Raji (cell line): ENCODE results near the gene GMDS.

ENCODE experiments used
- POLR2A ChIP-seq: IDR thresholded peaks from 2 replicates; pipeline ENCODE4 v1.6.1; 2011; ENCODE audit warnings: low read depth, low read length, control low read depth; ENCODE audit not compliant: insufficient read depth

Gene GMDS

DNA sequence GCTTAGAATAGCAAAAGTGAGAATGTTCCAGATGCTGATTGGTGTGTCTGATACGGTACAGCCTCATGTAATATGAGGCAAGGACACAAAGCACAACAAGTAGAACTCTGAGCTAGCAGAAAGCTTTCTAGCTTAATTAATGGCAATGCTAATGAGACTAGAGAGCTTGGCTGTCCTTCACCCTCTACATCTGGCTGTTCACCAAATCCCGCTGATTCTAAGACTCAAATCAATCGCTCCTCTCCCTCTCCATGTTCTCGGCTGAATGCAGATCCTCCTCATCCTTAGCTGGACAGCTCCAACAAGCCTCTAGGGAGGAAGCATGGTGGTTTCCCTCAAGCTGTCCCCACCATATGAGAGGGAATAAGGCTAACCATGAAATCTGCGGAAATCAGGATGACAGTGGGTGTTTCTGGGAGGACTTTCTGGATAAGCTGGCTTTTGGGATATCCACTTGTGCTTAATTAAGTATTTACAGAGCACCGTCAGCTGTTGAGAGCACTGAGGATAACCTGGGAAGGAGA is 506.8 kb downstream of the GMDS start:
- TF ChIP-seq POLR2A: no peak

DNA sequence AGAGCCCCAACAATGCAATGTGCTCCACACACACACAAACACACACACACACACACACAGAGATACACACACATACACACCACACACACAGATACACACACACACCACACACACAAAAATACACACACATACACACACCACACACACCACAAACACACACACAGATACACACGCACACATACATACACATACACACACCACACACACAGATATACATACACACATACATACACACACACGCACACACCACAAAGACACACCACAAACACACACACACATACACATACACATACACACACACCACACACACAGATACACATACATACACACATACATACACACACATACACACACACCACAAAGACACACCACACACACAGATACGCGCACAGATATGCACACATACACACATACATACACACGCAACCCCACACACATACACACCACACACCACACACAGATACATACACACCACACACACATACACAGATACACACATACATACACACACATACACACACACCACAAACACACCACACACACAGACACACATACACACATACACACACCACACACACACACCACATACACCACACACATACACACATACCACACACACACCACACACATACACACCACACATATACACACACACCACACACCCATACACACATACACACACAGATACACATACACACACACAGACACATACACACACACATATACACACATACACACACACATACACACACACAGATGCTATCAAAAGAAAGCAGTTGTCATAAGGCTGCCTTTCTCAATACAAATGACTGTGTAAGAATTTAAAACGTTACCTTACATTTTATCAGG is 507.7 kb downstream of the GMDS start:
- TF ChIP-seq POLR2A: no peak

DNA sequence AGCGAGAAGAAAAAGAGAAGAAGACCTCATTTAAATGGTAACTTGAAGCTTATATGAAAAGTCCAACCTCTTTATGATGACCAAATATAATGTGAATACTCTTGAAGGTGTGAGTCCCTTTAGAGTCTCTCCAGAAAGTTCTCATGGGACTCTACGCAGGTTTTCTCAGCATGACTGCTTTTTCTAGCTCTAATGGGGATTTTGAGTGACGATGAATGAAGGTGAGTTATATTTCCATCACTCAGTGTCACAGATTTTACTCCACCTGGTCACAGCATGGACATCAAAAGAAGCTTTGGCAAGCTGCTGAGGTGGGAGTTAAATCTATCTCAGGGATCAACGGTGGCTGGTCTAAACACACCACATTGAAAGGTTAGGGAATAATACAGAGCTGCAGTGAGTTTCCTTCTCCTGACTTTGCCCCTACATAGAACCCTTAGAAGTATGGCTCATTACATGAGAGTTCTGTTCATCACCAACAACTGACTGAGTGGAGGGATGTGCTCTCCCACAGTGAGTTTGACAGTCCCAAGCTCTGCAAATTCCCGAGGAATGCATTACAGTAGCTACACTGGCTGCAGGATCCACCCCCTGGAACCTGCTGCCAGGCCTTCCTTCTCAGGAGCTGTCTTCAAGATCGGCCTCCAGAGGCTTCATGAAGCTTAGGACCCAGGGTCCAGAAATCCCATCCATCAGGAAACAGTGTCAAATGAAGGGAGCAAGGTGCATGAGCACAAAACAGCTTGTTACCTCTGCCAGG is 508.9 kb downstream of the GMDS start:
- no peak for TF ChIP-seq POLR2A

DNA sequence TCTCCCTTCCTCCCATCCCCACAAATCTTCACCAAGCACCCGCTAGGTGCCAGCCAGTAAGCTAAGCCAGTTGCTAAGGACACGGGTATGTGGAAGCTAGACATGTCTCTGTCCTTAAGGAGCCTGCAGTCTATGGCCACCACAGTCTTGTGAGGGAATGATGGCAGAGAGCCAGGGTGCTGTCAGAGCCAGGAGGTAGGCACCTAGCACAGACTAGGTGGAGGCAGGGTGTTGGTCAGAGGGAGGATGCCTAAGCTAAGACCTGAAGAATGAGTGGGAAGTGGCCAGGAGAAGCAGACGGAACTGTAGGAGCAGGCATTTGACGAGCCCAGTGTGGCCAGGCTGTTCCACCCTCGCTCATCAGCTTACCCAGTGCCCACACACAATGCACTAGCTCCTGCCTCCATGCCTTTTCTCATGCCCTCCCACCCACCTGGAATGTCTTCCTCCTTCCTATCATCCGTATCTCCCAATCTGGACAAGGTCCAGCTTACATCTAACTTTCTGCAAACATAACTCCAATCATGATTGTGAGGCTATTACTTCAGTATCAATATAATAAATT is 510.1 kb downstream of the GMDS start:
- TF ChIP-seq POLR2A: no peak

DNA sequence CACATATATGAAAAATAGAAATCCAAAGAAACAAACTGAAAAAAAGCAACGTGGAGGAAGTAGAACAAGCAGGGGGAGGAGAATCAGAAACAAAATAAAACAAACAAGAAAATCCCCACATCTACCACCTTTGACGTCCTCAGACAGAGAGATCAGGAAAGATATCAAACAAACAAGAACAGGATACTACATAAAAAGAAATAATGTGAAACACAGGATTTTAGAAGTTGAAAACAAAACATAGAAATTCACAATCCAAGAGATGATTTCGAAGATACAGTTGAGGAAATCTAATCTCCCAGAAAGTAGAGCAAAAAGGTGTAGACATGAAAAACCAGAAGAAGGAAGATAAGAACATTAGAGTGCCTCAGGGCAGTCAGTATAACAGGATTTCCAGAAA is 514.5 kb downstream of the GMDS start:
- TF ChIP-seq POLR2A: no peak

DNA sequence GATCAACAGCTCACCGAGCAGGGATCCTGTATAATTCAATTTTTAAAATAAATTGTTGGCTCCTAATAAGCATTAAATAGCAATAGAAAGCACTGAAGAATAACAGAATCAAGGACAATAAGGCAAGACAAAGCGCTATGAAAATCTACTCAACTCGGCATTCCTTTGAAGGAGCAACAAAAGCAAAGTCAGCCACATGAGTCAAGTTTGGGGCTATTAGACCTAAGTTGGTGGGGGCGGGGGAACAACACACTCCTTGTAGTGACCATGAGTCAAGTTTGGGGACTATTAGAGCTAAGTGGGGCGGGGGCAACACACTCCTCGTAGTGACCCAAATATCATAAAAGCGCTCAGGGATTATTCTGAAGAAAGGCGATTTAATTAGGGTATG is 515.7 kb downstream of the GMDS start:
- TF ChIP-seq POLR2A: no peak

DNA sequence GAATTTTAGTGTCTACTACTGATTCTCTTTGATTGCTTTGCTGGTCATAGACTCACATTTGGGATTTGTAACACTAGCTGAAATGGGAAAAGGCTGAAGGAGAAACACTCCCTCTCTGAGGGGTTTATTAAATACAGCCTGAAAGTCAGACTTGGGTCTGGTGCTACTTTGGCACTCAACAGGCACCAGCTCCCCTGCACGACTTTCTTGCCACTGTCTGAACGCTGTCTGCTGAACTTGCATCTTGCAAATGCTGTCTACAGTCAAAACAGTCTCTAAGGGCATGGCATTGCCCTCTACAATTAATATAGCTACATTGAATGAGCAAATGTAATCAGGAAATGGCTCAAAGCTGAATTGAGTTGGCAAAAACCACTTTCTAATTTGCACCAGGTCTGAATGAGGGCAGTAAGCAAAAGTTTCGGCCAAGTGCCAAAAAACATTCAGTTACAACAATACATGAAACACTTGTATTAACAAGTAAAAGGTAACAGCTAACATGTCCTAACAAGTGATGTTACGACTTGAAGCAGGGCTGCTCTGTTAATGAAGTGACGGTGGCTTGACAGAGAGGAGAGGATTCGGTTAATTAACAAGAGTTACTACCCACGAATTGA is 516.2 kb downstream of the GMDS start:
- no peak for TF ChIP-seq POLR2A

DNA sequence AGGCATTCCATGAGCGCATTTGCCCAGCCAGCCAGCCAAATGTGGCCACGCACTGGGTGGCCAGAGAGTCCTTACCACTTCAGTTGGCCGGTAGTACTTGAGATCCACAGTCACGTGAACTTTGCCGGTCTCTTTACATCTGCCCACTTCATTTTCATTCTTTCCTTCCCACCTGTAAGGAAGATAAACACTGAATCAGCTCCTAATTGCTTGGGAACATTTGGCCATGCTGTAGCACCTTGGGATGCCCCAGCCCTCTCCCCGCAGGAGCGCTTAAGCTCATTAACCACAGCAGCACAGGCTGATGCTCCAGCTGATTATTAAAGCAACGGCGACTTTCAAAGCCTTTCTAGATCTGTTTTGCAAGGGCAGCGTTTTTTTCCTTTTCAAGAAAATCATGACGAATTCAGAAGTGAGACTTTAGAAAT is 519.0 kb downstream of the GMDS start:
- TF ChIP-seq POLR2A: no peak

DNA sequence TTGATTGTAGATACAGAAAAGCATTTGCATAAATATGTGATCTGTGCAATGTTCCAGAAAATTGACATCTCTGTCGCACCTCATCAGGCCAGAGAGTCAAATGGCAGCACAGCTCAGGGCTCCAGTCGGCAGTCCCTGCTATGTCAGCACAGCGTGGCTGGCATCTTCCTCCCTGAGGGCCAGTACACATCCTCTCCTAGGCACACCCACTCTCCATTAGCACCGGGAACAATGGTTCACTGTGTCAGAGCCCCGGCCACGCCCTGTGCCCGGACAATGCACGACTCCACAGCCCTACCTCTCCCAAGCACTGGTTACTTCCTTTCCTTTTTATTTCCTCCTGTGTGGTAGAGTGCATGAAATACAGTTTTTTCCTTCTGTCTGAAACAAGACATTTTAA is 520.8 kb downstream of the GMDS start:
- no peak for TF ChIP-seq POLR2A

DNA sequence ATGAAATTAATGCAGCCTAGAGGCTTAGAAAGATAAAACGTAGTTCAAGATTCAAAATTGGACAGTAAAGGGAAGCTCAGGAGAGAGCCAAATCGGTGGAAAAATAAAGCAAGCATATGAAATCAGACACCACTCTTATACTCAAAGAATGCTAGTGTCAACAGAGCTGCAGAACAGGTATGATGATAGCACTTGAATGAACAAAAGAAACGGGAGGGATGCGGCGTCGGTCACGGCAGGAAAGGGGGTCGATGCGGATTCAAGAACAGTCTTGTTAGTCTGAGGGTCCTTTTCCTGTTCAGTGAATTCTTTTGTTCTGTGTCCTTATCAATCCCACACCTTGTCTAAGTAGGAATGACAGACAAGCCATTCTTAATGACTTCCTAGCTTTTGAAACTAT is 521.3 kb downstream of the GMDS start:
- no peak for TF ChIP-seq POLR2A

DNA sequence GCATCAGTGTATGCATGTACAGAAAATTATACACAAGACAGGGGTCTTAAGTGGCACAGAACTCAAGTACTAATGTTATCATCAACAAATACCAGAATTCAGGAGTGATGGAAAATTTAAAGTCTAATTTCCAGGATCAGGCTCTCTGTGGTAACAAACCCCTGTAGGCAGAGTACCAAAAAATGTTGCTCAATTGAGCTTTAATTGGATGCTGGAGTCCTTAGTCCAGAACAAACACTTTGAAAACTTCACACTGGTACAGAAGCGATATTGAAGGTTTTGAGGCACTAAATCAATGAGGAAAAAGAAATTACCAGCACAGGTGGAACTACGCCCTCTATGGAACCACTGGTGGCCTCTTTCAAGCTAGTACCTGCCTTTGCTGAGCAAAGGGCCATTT is 522.6 kb downstream of the GMDS start:
- no peak for TF ChIP-seq POLR2A

DNA sequence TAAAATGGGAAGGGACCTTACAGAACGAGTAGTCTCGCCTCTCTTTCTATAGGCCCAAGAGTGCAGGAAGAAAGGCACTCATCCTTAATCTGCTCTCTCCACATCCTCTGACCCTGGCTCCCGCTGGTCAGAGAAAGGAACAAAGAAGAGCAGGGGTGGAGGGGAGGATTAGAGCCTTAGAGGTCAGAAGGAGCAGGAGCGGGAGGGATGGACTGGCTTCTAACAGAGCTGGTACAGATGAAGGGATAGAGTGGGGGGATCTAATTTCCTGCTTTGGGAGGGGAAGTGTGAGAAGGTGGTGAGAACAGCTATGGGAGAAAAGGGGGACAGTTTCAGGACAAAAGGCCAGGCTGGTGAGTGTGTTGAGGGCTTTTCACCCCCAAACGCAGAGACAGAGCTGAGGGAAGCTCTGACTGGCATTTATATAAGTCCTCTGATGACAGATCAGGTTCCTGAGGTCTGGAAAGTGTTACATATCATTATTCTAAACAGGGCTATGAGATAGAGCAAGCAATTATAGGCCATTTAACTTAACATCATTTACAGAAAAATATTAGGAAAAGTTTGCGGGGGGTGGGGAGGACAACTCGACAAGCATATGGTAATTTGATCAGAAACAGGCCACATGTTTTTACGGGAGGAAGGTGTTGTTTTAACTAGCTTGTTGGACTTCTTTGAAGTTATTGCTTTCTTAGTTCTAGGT is 524.6 kb downstream of the GMDS start:
- no peak for TF ChIP-seq POLR2A

DNA sequence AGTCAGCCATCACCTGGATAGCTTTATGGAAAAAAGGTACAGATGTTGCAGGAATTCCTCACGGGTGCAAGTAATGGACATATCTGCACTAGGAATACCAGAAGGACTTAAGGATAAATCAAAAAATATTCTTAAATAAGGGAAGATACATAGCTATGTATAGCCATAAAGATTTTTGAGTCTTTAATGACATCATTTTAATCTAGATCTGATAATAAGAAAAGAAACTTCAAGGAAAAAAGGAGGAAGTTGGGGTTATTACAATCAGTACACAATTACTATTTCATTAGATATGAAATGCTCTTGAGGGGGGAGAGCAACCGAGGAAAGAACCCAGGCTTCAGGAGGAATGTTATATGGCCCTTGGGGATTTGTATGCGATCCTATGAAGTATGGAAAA is 525.5 kb downstream of the GMDS start:
- no peak for TF ChIP-seq POLR2A

DNA sequence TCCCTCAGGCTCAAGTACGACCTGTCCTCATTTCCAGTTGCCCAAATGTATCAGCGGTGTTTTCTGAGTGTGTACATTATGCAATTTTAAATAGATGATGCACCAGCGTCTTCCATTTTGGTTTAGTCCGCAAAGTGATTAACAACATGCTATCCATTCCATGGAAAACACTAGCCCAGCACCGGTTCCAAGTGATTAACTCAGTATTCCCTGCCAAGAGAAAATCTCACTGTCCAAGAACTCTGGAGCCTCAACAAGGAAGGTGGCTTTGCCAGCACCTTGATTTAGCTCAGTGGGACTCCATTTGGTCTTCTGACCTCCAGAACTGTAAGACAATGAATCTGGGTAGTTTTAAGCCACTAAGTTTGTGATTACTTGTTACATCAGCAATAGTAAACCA is 528.5 kb downstream of the GMDS start:
- no peak for TF ChIP-seq POLR2A

DNA sequence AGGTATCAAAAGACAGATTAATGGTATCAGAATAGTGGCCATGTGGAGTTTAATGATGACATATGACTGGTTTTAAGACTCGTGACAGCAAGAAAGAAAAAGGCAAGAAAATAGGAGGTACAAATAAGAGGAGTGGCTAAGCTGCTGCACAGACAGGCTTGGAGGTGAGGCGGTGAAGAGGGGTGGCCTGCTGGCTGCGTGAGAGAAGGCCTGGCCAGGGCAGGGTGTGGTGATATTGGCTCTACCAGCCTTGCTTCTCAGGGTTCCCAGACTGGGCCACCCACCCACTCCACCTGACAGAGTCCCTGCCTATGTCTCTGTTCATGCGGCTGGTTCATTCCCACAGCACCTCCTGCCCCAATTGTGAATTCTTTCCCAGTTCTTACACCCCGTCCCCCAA is 529.0 kb downstream of the GMDS start:
- TF ChIP-seq POLR2A: no peak
